Measurements from ENCODE around the gene MAN1C1. TPM values are rescaled to one million over a fixed set of nuclear protein-coding genes. Genes with fewer than 3 reads are reported as not detected.

MAN1C1 gene
- total RNA-seq, 2 donors from 2014 or later: 2.2 to 4.3 TPM

- peak; percentile 47 for TF ChIP-seq CTCF (conservative IDR thresholded peaks at IDR 0.05)
- Mint-ChIP-seq H3K4me3 (no peak overlapping the region), H3K4me1 (peaks cover 22% of the 10 kb centered on the region), H3K36me3 (ENCODE audit: low read depth) (no peaks in the 10 kb centered on the region), H3K27ac (no peak overlapping the region), H3K27me3 (ENCODE audit: insufficient read depth) (no peaks in the 10 kb centered on the region), H3K9me3 (no peaks in the 10 kb centered on the region)
- no peaks in the 10 kb centered on the region for H3K36me3 ChIP-seq (ENCODE audit: control insufficient read depth, insufficient read depth, low read length)
- no peak overlapping the region for H3K9ac ChIP-seq (ENCODE audit: extremely low read depth, low read length, poor library complexity, severe bottlenecking)
- peaks cover 29% of the 10 kb centered on the region for H3K4me1 ChIP-seq (ENCODE audit: control insufficient read depth, insufficient read depth, low read length)
- no peak overlapping the region for H3K4me3 ChIP-seq (ENCODE audit: low read length)
- H3K9me3 ChIP-seq (ENCODE audit: control insufficient read depth, low read length): no peaks in the 10 kb centered on the region
- no peak overlapping the region for H3K27ac ChIP-seq (ENCODE audit: low read depth, low read length)
- 87 to 93% methylated on average over 7 to 8 of the region's 8 CpGs for WGBS, 2 experiments (ENCODE audit: insufficient coverage in 1 of 2, insufficient read length in 1 of 2)
- DNase-seq: peak; percentile 58
- no peaks in the 10 kb centered on the region for H3K27me3 ChIP-seq (ENCODE audit: control insufficient read depth, insufficient read depth, low read length, poor library complexity, severe bottlenecking)
Measured at GRCh38 chr1:25725482-25725881, 108.9 kb downstream of the MAN1C1 start.

GRCh38 chr1:25727088-25727487 is 110.5 kb downstream of the MAN1C1 start:
- no peak for TF ChIP-seq CTCF (conservative IDR thresholded peaks at IDR 0.05)
- no peak overlapping the region for H3K4me3 ChIP-seq (ENCODE audit: low read length)
- DNase-seq: no peak
- peaks cover 22% of the 10 kb centered on the region for H3K4me1 Mint-ChIP-seq
- H3K4me1 ChIP-seq (ENCODE audit: control insufficient read depth, insufficient read depth, low read length): peaks cover 29% of the 10 kb centered on the region
- H3K9me3 Mint-ChIP-seq: no peaks in the 10 kb centered on the region
- no peaks in the 10 kb centered on the region for H3K36me3 Mint-ChIP-seq (ENCODE audit: low read depth)
- H3K27me3 Mint-ChIP-seq (ENCODE audit: insufficient read depth): no peaks in the 10 kb centered on the region
- H3K27ac ChIP-seq (ENCODE audit: low read depth, low read length): no peak overlapping the region
- H3K27ac Mint-ChIP-seq: peak overlapping the region; percentile 10
- no peaks in the 10 kb centered on the region for H3K36me3 ChIP-seq (ENCODE audit: control insufficient read depth, insufficient read depth, low read length)
- H3K9ac ChIP-seq (ENCODE audit: extremely low read depth, low read length, poor library complexity, severe bottlenecking): no peak overlapping the region
- no peaks in the 10 kb centered on the region for H3K9me3 ChIP-seq (ENCODE audit: control insufficient read depth, low read length)
- no peaks in the 10 kb centered on the region for H3K27me3 ChIP-seq (ENCODE audit: control insufficient read depth, insufficient read depth, low read length, poor library complexity, severe bottlenecking)
- H3K4me3 Mint-ChIP-seq: no peak overlapping the region
- 90 to 97% methylated on average over 7 to 8 of the region's 8 CpGs for WGBS, 2 experiments (ENCODE audit: insufficient coverage in 1 of 2, insufficient read length in 1 of 2)

- Mint-ChIP-seq H3K4me1 (peaks cover 22% of the 10 kb centered on the region), H3K4me3 (no peak overlapping the region), H3K27me3 (ENCODE audit: insufficient read depth) (no peaks in the 10 kb centered on the region), H3K9me3 (no peaks in the 10 kb centered on the region), H3K27ac (no peak overlapping the region), H3K36me3 (ENCODE audit: low read depth) (no peaks in the 10 kb centered on the region)
- Histone ChIP-seq H3K27ac (ENCODE audit: low read depth, low read length) (no peak overlapping the region), H3K4me3 (ENCODE audit: low read length) (no peak overlapping the region), H3K4me1 (ENCODE audit: control insufficient read depth, insufficient read depth, low read length) (peaks cover 29% of the 10 kb centered on the region), H3K9ac (ENCODE audit: extremely low read depth, low read length, poor library complexity, severe bottlenecking) (no peak overlapping the region), H3K9me3 (ENCODE audit: control insufficient read depth, low read length) (no peaks in the 10 kb centered on the region), H3K27me3 (ENCODE audit: control insufficient read depth, insufficient read depth, low read length, poor library complexity, severe bottlenecking) (no peaks in the 10 kb centered on the region), H3K36me3 (ENCODE audit: control insufficient read depth, insufficient read depth, low read length) (no peaks in the 10 kb centered on the region)
- peak; percentile 67 for DNase-seq
- no peak for TF ChIP-seq CTCF (conservative IDR thresholded peaks at IDR 0.05)
- 77 to 87% methylated on average over 8 to 12 of the region's 12 CpGs for WGBS, 2 experiments (ENCODE audit: insufficient coverage in 1 of 2, insufficient read length in 1 of 2)
Measured at GRCh38 chr1:25727635-25728286, 111.2 kb downstream of the MAN1C1 start.
